OCI-LY3 (cell line): ENCODE results near the gene BTBD9.

Experiments
- EZH2phosphoT487 ChIP-seq: fragments of 200-600 bp; shearing (Covaris generic); IDR thresholded peaks from 2 replicates; pipeline ENCODE4 v1.6.1; 2018; ENCODE audit warnings: antibody characterized with exemption, mixed run types, low read depth
- TF ChIP-seq, protein P1 (sequence below): fragments of 200-600, 300-600 bp; sonication (generic); IDR thresholded peaks from 2 replicates; pipeline ENCODE4 v1.5.1; 2014; ENCODE audit warnings: antibody characterized with exemption, low read length, low read depth

GRCh38 chr6:38429546-38429945 is 210.2 kb downstream of the BTBD9 start:
- TF ChIP-seq, protein P1, sequence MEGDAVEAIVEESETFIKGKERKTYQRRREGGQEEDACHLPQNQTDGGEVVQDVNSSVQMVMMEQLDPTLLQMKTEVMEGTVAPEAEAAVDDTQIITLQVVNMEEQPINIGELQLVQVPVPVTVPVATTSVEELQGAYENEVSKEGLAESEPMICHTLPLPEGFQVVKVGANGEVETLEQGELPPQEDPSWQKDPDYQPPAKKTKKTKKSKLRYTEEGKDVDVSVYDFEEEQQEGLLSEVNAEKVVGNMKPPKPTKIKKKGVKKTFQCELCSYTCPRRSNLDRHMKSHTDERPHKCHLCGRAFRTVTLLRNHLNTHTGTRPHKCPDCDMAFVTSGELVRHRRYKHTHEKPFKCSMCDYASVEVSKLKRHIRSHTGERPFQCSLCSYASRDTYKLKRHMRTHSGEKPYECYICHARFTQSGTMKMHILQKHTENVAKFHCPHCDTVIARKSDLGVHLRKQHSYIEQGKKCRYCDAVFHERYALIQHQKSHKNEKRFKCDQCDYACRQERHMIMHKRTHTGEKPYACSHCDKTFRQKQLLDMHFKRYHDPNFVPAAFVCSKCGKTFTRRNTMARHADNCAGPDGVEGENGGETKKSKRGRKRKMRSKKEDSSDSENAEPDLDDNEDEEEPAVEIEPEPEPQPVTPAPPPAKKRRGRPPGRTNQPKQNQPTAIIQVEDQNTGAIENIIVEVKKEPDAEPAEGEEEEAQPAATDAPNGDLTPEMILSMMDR, result no peak
- TF ChIP-seq EZH2phosphoT487, result no peak
